Activated T-cell treated with anti-CD3 and anti-CD28 coated beads for 4 hours (primary cell): Measurements from ENCODE around the gene PTPRT.
"Not testable (repeated sequence)": the region's sequence is repeated elsewhere in the genome, so short reads cannot be mapped to it uniquely, and the experiment has no call there.

ENCODE experiments used
- DNase-seq: peaks from one replicate; pipeline ENCODE4 v3.0.0-alpha.2; 2020

PTPRT gene

GRCh38 chr20:42963796-42964195 lies 225.9 kb downstream of the PTPRT start:
- DNase-seq, result no peak

- no peak for DNase-seq
These were observed 227.9 kb downstream of the PTPRT start for GRCh38 chr20:42961771-42962170.

GRCh38 chr20:42959996-42960395 lies 229.7 kb downstream of the PTPRT start:
- no peak for DNase-seq

GRCh38 chr20:42958367-42959069 lies 231.2 kb downstream of the PTPRT start:
- DNase-seq, result no peak

- DNase-seq, result no peak
These were observed 232.0 kb downstream of the PTPRT start for GRCh38 chr20:42957704-42958095.

- DNase-seq, result no peak
These were observed 232.5 kb downstream of the PTPRT start for GRCh38 chr20:42957018-42957703.

GRCh38 chr20:42955713-42956112 lies 234.0 kb downstream of the PTPRT start:
- no peak for DNase-seq

- no peak for DNase-seq
These were observed 234.8 kb downstream of the PTPRT start for GRCh38 chr20:42954951-42955350.

GRCh38 chr20:42949950-42950349 lies 239.8 kb downstream of the PTPRT start:
- no peak for DNase-seq

GRCh38 chr20:42945234-42945994 lies 244.3 kb downstream of the PTPRT start:
- DNase-seq, result no peak

GRCh38 chr20:42941629-42942028 lies 248.1 kb downstream of the PTPRT start:
- no peak for DNase-seq

- no peak for DNase-seq
These were observed 251.1 kb downstream of the PTPRT start for GRCh38 chr20:42938441-42939205.

GRCh38 chr20:42936482-42936881 lies 253.2 kb downstream of the PTPRT start:
- no peak for DNase-seq

- DNase-seq, result no peak
These were observed 265.5 kb downstream of the PTPRT start for GRCh38 chr20:42924215-42924614.

- DNase-seq, result no peak
These were observed 266.3 kb downstream of the PTPRT start for GRCh38 chr20:42923348-42923918.

- no peak for DNase-seq
These were observed 268.9 kb downstream of the PTPRT start for GRCh38 chr20:42920776-42921175.

GRCh38 chr20:42919316-42919715 lies 270.4 kb downstream of the PTPRT start:
- DNase-seq, result no peak

- no peak for DNase-seq
These were observed 274.6 kb downstream of the PTPRT start for GRCh38 chr20:42915081-42915480.

GRCh38 chr20:42914302-42914701 lies 275.4 kb downstream of the PTPRT start:
- DNase-seq, result no peak

GRCh38 chr20:42910808-42911207 lies 278.9 kb downstream of the PTPRT start:
- DNase-seq, result not testable (repeated sequence)

- no peak for DNase-seq
These were observed 282.0 kb downstream of the PTPRT start for GRCh38 chr20:42907730-42908129.

- no peak for DNase-seq
These were observed 283.6 kb downstream of the PTPRT start for GRCh38 chr20:42906120-42906519.

- DNase-seq, result no peak
These were observed 287.2 kb downstream of the PTPRT start for GRCh38 chr20:42902509-42902908.
